HFF-Myc (cell line): ENCODE data around the gene KCNK16.

Experiments
- DNase-seq: peaks from one replicate; pipeline ENCODE4 v3.0.0-alpha.2; 2011; ENCODE audit warnings: low read depth; ENCODE audit errors: extremely low read depth
- H3K4me3 ChIP-seq: replicated peaks from 2 replicates; pipeline ENCODE4 v1.5.1; 2011; ENCODE audit warnings: low read depth, mild to moderate bottlenecking, control low read depth, low read length
- TF ChIP-seq, protein P1 (sequence below): IDR thresholded peaks from 2 replicates; pipeline ENCODE4 v1.5.1; 2012; ENCODE audit warnings: mild to moderate bottlenecking, low read depth, low read length, control low read depth; ENCODE audit errors: missing control alignments

Gene KCNK16

GRCh38 chr6:39335780-39336545, 13.5 kb upstream of the KCNK16 start:
- DNase-seq: no peak
- no peak overlapping the region for H3K4me3 ChIP-seq
- TF ChIP-seq, protein P1, sequence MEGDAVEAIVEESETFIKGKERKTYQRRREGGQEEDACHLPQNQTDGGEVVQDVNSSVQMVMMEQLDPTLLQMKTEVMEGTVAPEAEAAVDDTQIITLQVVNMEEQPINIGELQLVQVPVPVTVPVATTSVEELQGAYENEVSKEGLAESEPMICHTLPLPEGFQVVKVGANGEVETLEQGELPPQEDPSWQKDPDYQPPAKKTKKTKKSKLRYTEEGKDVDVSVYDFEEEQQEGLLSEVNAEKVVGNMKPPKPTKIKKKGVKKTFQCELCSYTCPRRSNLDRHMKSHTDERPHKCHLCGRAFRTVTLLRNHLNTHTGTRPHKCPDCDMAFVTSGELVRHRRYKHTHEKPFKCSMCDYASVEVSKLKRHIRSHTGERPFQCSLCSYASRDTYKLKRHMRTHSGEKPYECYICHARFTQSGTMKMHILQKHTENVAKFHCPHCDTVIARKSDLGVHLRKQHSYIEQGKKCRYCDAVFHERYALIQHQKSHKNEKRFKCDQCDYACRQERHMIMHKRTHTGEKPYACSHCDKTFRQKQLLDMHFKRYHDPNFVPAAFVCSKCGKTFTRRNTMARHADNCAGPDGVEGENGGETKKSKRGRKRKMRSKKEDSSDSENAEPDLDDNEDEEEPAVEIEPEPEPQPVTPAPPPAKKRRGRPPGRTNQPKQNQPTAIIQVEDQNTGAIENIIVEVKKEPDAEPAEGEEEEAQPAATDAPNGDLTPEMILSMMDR: no peak

GRCh38 chr6:39333644-39334438, 11.3 kb upstream of the KCNK16 start:
- DNase-seq: no peak
- TF ChIP-seq, protein P1: no peak
- no peak overlapping the region for H3K4me3 ChIP-seq

DNA sequence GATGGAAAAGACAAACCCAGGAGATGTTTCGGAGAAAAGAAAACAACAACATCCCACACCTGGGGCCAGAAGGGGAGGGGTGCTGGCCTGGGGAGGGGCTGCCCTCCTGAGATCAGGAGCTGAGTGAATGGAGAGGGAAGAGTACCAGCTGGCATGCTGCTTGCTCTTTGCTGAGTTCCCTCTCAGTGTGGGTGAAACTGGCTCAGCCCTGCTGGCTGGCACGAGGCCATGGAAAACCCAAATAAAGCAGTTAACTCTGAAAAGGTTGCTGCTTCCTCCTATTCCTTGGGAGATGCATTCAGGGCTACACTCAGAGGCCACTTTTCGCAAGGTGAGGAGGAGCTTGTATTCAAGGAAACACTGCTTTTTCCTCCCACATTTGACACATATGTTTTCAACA, 8.0 kb upstream of the KCNK16 start:
- no peak for DNase-seq
- no peak overlapping the region for H3K4me3 ChIP-seq
- TF ChIP-seq, protein P1: no peak

GRCh38 chr6:39330057-39330456, 7.6 kb upstream of the KCNK16 start:
- DNase-seq: no peak

DNA sequence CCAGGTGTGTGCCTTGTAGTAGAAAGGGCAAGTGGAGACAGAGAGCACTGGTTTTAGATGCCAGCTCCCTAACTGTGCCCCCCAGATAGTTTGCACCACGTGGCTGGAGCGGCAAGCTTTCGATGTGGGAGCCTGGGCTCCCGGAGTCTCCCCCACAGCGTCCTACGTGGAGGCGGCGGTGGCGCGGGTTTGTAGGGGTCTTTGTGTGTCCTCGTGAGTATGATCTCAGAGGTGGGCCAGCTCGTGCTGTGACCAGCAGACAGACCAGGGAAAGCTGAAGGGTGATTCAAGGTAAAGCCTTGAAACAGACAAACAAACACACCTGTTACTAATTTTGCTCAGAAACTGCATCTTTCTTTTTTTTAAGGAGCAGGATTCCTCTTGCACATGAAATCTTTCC, 5.6 kb upstream of the KCNK16 start:
- TF ChIP-seq, protein P1: no peak
- H3K4me3 ChIP-seq: no peak overlapping the region
- DNase-seq: no peak

More at GRCh38 chr6:39330057-39330456, 7.6 kb upstream of the KCNK16 start:
- TF ChIP-seq, protein P1: no peak
- no peak overlapping the region for H3K4me3 ChIP-seq

DNA sequence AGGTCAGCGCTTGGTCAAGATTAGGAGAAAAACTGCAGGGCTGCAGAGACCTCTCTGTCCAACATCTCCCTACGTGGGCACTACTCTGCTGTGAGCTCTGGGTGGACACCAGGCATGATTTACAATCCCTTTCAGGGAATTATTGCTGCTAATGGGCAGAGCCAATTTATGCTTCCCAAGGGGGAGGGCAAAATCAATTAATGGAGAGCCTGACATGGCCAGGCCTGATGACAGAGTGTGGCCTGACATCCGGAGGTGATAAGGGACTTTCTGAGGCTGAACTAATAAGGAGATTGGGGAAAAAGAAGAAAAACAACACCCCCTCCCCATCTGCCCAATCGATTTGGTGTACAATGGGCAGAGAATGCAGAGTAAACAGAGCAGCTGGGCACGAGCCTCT, 5.0 kb upstream of the KCNK16 start:
- no peak for DNase-seq
- TF ChIP-seq, protein P1: no peak
- H3K4me3 ChIP-seq: no peak overlapping the region
